Liver (tissue), 9 donors: ENCODE data around the gene ITGB1BP1. TPM values are rescaled to one million over a fixed set of nuclear protein-coding genes. Genes with fewer than 3 reads are reported as not detected.

Experiments
- DNase-seq: peaks from one replicate; pipeline ENCODE4 v3.0.0-alpha.2; 2017; ENCODE audit warnings: low spot score
- H3K27ac ChIP-seq, 2 donors: one replicate each; pipeline ENCODE4 v1.7.0; 2013; ENCODE audit warnings: inconsistent platforms in 2 of 2, low read length in 2 of 2, control low read depth in 1 of 2, low read depth in 1 of 2, mild to moderate bottlenecking in 1 of 2
- H3K27me3 ChIP-seq, 4 donors: one replicate each; pipeline versions ENCODE4 v1.6.1 to v1.7.0; 2013; ENCODE audit warnings: low read length in 3 of 4, inconsistent platforms in 1 of 4, mild to moderate bottlenecking in 1 of 4, moderate library complexity in 1 of 4; ENCODE audit not compliant: control insufficient read depth in 4 of 4, insufficient read depth in 4 of 4
- H3K36me3 ChIP-seq, 4 donors: one replicate each; pipeline versions ENCODE4 v1.6.1 to v1.7.0; 2013; ENCODE audit warnings: low read length in 3 of 4, mild to moderate bottlenecking in 3 of 4, low read depth in 1 of 4, moderate library complexity in 1 of 4; ENCODE audit not compliant: control insufficient read depth in 4 of 4, insufficient read depth in 3 of 4
- H3K4me1 ChIP-seq, 4 donors: one replicate each; pipeline versions ENCODE4 v1.6.1 to v1.7.0; 2013; ENCODE audit warnings: low read length in 3 of 4, mild to moderate bottlenecking in 3 of 4, moderate library complexity in 1 of 4; ENCODE audit not compliant: control insufficient read depth in 4 of 4, insufficient read depth in 4 of 4
- H3K4me3 ChIP-seq, 3 donors: one replicate each; pipeline versions ENCODE4 v1.6.1 to v1.7.0; 2013; ENCODE audit warnings: low read length in 3 of 3, control low read depth in 1 of 3, low read depth in 1 of 3, mild to moderate bottlenecking in 1 of 3
- H3K9ac ChIP-seq, 2 donors: one replicate each; pipeline ENCODE4 v1.7.0; 2013; ENCODE audit warnings: low read length in 2 of 2, mild to moderate bottlenecking in 2 of 2, moderate library complexity in 2 of 2, control low read depth in 1 of 2, low read depth in 1 of 2
- H3K9me3 ChIP-seq, 4 donors: one replicate each; pipeline versions ENCODE4 v1.6.1 to v1.7.0; 2013; ENCODE audit warnings: low read length in 3 of 4; ENCODE audit not compliant: control insufficient read depth in 4 of 4
- ATF3 ChIP-seq: IDR thresholded peaks from 2 replicates; pipeline ENCODE4 v1.6.1; 2016; ENCODE audit warnings: antibody characterized with exemption
- CTCF ChIP-seq: fragments of 150-350 bp; IDR thresholded peaks from 2 replicates; pipeline ENCODE4 v1.5.1; 2017; ENCODE audit warnings: improper control_type of control experiment, low read depth, low read length; ENCODE audit not compliant: missing input control
- EGR1 ChIP-seq, 2 donors: IDR thresholded peaks; 2 replicates each; pipeline ENCODE4 v1.6.1; 2016 to 2018; ENCODE audit warnings: antibody characterized with exemption in 2 of 2, low read depth in 2 of 2
- FOXA1 ChIP-seq: IDR thresholded peaks from 2 replicates; pipeline ENCODE4 v1.6.1; 2016; ENCODE audit warnings: antibody characterized with exemption
- FOXA2 ChIP-seq: IDR thresholded peaks from 2 replicates; pipeline ENCODE4 v1.6.1; 2016; ENCODE audit warnings: antibody characterized with exemption
- GABPA ChIP-seq, 2 donors: IDR thresholded peaks in 1 of 2; conservative IDR thresholded peaks in 1 of 2; 2 replicates each; pipeline ENCODE4 v1.6.1; 2016; ENCODE audit warnings: antibody characterized with exemption in 2 of 2, mild to moderate bottlenecking in 1 of 2, moderate library complexity in 1 of 2
- HNF4A ChIP-seq, 2 donors: conservative IDR thresholded peaks; 2 replicates each; pipeline ENCODE4 v1.6.1; 2016; ENCODE audit warnings: antibody characterized with exemption in 2 of 2, mild to moderate bottlenecking in 2 of 2
- HNF4G ChIP-seq: IDR thresholded peaks from 2 replicates; pipeline ENCODE4 v1.6.1; 2016; ENCODE audit warnings: antibody characterized with exemption
- JUND ChIP-seq, 2 donors: IDR thresholded peaks; 2 replicates each; pipeline ENCODE4 v1.6.1; 2016; ENCODE audit warnings: antibody characterized with exemption in 2 of 2
- MAX ChIP-seq: IDR thresholded peaks from 2 replicates; pipeline ENCODE4 v1.6.1; 2016; ENCODE audit warnings: antibody characterized with exemption
- NR2F2 ChIP-seq: IDR thresholded peaks from 2 replicates; pipeline ENCODE4 v1.6.1; 2016; ENCODE audit warnings: antibody characterized with exemption
- RAD21 ChIP-seq, 2 donors: IDR thresholded peaks; 2 replicates each; pipeline ENCODE4 v1.6.1; 2016; ENCODE audit warnings: antibody characterized with exemption in 2 of 2, mild to moderate bottlenecking in 2 of 2
- REST ChIP-seq: IDR thresholded peaks from 2 replicates; pipeline ENCODE4 v1.6.1; 2016; ENCODE audit warnings: antibody characterized with exemption, mild to moderate bottlenecking
- RXRA ChIP-seq, 2 donors: IDR thresholded peaks; 2 replicates each; pipeline ENCODE4 v1.6.1; 2017 to 2018; ENCODE audit warnings: antibody characterized with exemption in 2 of 2, mild to moderate bottlenecking in 1 of 2
- SP1 ChIP-seq: IDR thresholded peaks from 2 replicates; pipeline ENCODE4 v1.6.1; 2018; ENCODE audit warnings: antibody characterized with exemption, mild to moderate bottlenecking
- TAF1 ChIP-seq: conservative IDR thresholded peaks from 2 replicates; pipeline ENCODE4 v1.6.1; 2016; ENCODE audit warnings: antibody characterized with exemption, mild to moderate bottlenecking
- YY1 ChIP-seq: IDR thresholded peaks from 2 replicates; pipeline ENCODE4 v1.6.1; 2016; ENCODE audit warnings: antibody characterized with exemption, mild to moderate bottlenecking
- ZBTB33 ChIP-seq: IDR thresholded peaks from 2 replicates; pipeline ENCODE4 v1.6.1; 2016; ENCODE audit warnings: antibody characterized with exemption
- WGBS: extraction: QIAGEN DNeasy Blood & Tissue Kit; methylation state at CpG from one replicate; pipeline ENCODE4 v1.1.7; 2013; 5-methylcytosine and 5-hydroxymethylcytosine counted together
- polyA plus RNA-seq, 2 donors: library from polyadenylated mRNA; stranded (reverse) in 1 of 2; unstranded in 1 of 2; fragments of 200-250 nt in 1 of 2; fragments of >200 nt in 1 of 2; fragmentation: Nextera tagmentation in 1 of 2; extraction: Ambion mirVana in 1 of 2; gene quantifications; one replicate each; pipeline versions ENCODE4 v1.2.1 to v1.2.3, GENCODE V29; 2013 to 2015
- total RNA-seq, 2 donors: library from RNA; depleted of rRNA; stranded (reverse); fragments of >200 nt; gene quantifications; one replicate each; pipeline ENCODE4 v1.2.3, GENCODE V29; 2014
- donor health status: healthy.
- donor health status: healthy.
- donor health status: healthy.
- donor health status: healthy.
- donor health status: healthy.

The ITGB1BP1 gene
- total and polyA plus RNA-seq, 4 donors: 6.6 to 30.9 (median 13.7) TPM

GRCh38 chr2:9370746-9371145 is 52.6 kb downstream of the ITGB1BP1 start:
- Histone ChIP-seq H3K36me3 (no peaks in the 10 kb centered on the region), H3K27ac (no peak overlapping the region), H3K9me3 (no peaks in the 10 kb centered on the region), H3K4me3 (no peak overlapping the region), H3K4me1 (no peaks in the 10 kb centered on the region), H3K27me3 (no peaks in the 10 kb centered on the region), H3K9ac (no peak overlapping the region)
- TF ChIP-seq JUND (IDR thresholded peaks at IDR 0.05) (no peak), YY1 (no peak), FOXA2 (no peak), NR2F2 (no peak), MAX (no peak), EGR1 (IDR thresholded peaks at IDR 0.05; ENCODE audit: low read depth in 2 of 2) (no peak), GABPA (IDR thresholded peaks at IDR 0.05 in 1 of 2, conservative IDR thresholded peaks at IDR 0.05 in 1 of 2) (no peak), RXRA (IDR thresholded peaks at IDR 0.05) (no peak), SP1 (no peak), CTCF (no peak), FOXA1 (no peak)
- no peak for DNase-seq
- 93% methylated on average over 11 of the region's 11 CpGs for WGBS

- 92% methylated on average over 6 of the region's 6 CpGs for WGBS
- H3K9ac ChIP-seq: no peak overlapping the region
- H3K4me3 ChIP-seq: no peak overlapping the region
- no peak for DNase-seq
- no peaks in the 10 kb centered on the region for H3K4me1 ChIP-seq
- H3K27ac ChIP-seq: no peak overlapping the region
- TF ChIP-seq FOXA2 (no peak), HNF4G (no peak), TAF1 (no peak), SP1 (no peak), NR2F2 (no peak), JUND (IDR thresholded peaks at IDR 0.05) (no peak), RAD21 (IDR thresholded peaks at IDR 0.05) (no peak), YY1 (no peak), ZBTB33 (no peak), MAX (no peak), EGR1 (IDR thresholded peaks at IDR 0.05; ENCODE audit: low read depth in 2 of 2) (no peak), HNF4A (conservative IDR thresholded peaks at IDR 0.05) (no peak), RXRA (IDR thresholded peaks at IDR 0.05) (no peak), GABPA (IDR thresholded peaks at IDR 0.05 in 1 of 2, conservative IDR thresholded peaks at IDR 0.05 in 1 of 2) (no peak), ATF3 (no peak), FOXA1 (no peak), CTCF (no peak), REST (no peak)
- no peaks in the 10 kb centered on the region for H3K9me3 ChIP-seq
- H3K27me3 ChIP-seq: no peaks in the 10 kb centered on the region
- H3K36me3 ChIP-seq: no peaks in the 10 kb centered on the region
Measured at GRCh38 chr2:9366026-9366425, 57.3 kb downstream of the ITGB1BP1 start.
